Memory B cell (primary cell): ENCODE results near the gene ESRRA.

Experiments
- ATAC-seq: fragments of 150-1000 bp; cut with Tn5 transposase; 2 replicates; pipeline ENCODE4 v1.10.0; 2021; ENCODE audit warnings: low read depth, mild to moderate bottlenecking, moderate library complexity
- DNase-seq, 2 donors: peaks; one replicate each; pipeline ENCODE4 v3.0.0; 2022; ENCODE audit warnings: low spot score in 2 of 2
- H3K27ac Mint-ChIP-seq: one replicate; pipeline ENCODE4 v1.8.0; 2022; ENCODE audit warnings: mild to moderate bottlenecking, moderate library complexity, mixed read lengths
- H3K27me3 Mint-ChIP-seq: one replicate; pipeline ENCODE4 v1.8.0; 2022; ENCODE audit warnings: mixed read lengths
- H3K36me3 Mint-ChIP-seq: one replicate; pipeline ENCODE4 v1.8.0; 2022; ENCODE audit warnings: mild to moderate bottlenecking, mixed read lengths
- H3K4me1 Mint-ChIP-seq: one replicate; pipeline ENCODE4 v1.8.0; 2022; ENCODE audit warnings: mixed read lengths
- H3K4me3 Mint-ChIP-seq: one replicate; pipeline ENCODE4 v1.8.0; 2022; ENCODE audit warnings: mild to moderate bottlenecking, moderate library complexity, mixed read lengths
- H3K9me3 Mint-ChIP-seq: one replicate; pipeline ENCODE4 v1.8.0; 2022; ENCODE audit warnings: mixed read lengths

ESRRA gene

DNA sequence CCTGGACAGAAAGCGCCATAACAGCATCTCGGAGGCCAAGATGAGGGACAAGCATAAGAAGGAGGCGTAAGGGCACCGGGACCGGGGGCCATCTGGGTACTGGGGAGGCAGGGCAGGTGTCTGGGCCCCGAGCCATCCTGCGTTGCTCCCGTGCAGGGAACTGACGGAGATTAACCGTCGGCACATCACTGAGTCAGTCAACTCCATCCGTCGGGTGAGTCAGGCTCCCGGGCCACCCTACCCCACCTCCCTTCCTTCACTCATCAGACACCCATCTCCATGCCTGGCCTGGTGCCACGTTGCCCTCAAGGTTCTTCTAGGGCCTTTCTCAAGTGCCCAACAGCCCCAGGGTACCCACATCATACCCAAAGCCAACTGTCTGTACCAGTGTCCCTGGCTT, 39.0 kb upstream of the ESRRA start:
- ATAC-seq (no peak), DNase-seq (no peak)
- Mint-ChIP-seq H3K9me3 (no peaks in the 10 kb centered on the region), H3K27me3 (no peaks in the 10 kb centered on the region), H3K4me3 (no peak overlapping the region), H3K36me3 (peaks cover 4% of the 10 kb centered on the region), H3K4me1 (peaks cover 13% of the 10 kb centered on the region), H3K27ac (no peak overlapping the region)

DNA sequence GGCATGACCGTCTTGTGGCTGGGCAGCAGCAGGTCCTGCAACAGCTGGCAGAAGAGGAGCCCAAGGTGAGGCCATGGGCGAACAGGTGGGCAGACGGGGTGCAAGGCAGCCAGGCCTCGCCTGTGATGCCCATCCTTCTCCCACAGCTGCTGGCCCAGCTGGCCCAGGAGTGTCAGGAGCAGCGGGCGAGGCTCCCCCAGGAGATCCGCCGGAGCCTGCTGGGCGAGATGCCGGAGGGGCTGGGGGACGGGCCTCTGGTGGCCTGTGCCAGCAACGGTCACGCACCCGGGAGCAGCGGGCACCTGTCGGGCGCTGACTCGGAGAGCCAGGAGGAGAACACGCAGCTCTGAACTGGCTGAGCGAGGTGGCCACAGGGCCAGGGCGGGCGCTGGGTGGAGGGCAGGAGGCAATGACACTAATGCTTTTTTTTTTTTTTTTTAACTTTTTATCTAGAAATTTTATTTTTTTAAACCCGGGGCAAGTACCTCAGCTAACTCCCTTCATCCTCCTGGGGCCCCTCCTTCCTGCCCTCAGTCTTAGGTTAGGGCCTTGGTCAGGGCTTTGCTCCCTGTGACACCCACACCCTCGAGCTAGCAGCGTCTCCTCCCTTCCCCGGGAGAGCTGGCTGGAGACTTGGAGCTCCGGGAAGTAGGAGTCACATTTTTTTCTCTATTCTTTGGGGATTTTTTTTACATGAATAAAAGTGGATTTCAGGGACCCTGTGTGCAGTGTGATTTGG, 37.9 kb upstream of the ESRRA start:
- Mint-ChIP-seq H3K9me3 (no peaks in the 10 kb centered on the region), H3K4me3 (peak overlapping the region; percentile 46), H3K4me1 (peaks cover 13% of the 10 kb centered on the region), H3K27ac (no peak overlapping the region), H3K27me3 (no peaks in the 10 kb centered on the region), H3K36me3 (peaks cover 2% of the 10 kb centered on the region)
- DNase-seq, result no peak
- ATAC-seq, result no peak

DNA sequence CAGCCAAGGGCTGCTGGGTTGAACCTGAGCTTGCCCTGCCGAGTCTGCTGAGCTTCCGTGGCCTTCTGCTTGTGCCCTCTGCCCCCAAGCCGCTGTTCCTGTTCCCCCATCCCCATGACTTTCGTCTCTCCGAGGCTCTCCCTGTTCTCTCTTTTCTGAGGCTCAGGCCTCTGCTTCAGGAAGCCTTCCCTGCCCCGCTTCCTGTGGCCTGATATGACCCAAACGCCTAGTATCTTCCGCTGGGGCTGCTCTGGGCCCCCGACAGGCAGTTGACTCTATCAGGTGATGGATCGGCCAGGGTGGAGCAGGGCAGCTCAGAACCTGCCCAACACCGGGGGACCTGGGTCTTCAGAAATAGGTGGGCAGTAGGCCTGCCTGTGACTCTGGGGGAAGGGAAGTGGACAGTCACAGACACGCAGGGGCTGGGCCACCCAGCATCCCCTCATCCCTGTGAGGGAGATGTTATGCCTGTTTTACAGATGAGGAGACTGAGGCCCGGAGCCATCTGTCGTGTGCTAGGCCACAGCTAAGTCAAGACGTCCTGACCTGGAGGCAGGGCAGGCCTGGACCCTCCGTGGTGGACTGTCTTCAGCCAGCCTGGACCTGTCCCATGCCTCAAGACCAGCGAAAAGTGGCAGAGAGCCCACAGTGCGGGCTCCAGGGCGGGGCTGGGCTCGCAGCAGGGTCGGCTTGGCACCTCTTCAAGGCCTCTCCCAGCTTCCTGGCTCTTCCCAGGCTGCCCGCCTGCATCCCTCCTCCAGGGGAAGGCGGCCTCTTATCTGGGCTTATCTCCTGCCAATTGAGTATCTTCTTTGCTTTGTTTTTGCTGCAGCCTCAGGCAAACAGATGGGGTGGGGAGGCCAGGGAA, 37.1 kb upstream of the ESRRA start:
- peak overlapping the region; percentile 97 for H3K4me3 Mint-ChIP-seq
- H3K27me3 Mint-ChIP-seq, result no peaks in the 10 kb centered on the region
- peak overlapping the region; percentile 95 for H3K27ac Mint-ChIP-seq
- no peaks in the 10 kb centered on the region for H3K9me3 Mint-ChIP-seq
- no peaks in the 10 kb centered on the region for H3K36me3 Mint-ChIP-seq
- H3K4me1 Mint-ChIP-seq, result peaks cover 13% of the 10 kb centered on the region
- DNase-seq, result no peak
- ATAC-seq, result no peak

DNA sequence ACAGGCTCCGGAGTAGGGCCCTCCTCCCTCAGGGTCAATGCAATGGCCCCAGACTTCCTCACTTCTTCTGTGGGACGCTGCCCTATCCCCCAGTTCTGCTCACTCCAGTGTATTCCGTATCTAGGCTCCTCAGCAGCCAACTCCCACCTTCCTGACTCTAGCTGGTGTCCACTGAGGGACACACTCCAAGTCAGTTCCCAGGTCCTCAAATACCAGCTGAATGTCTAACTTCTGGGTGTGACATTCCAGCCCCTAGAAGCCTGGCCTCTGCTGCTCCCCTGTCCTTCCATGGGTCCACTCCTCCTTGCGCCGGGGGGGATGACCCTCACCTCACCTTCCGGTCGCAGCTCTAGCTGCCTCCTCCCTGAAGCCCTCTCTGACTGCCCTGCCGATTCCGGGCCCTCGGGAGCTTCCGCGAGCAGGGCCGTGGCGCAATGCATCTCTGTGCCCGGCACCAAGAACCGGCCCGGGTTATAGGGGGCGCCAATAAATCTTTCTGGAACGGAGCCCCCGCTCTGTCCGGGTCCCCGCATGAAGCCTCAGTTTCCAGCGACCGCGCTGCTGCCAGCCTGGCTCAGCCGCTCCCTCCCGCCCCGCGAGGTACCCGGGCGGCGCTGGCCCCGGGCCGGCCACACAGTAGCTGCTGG, 36.3 kb upstream of the ESRRA start:
- no peak for ATAC-seq

DNA sequence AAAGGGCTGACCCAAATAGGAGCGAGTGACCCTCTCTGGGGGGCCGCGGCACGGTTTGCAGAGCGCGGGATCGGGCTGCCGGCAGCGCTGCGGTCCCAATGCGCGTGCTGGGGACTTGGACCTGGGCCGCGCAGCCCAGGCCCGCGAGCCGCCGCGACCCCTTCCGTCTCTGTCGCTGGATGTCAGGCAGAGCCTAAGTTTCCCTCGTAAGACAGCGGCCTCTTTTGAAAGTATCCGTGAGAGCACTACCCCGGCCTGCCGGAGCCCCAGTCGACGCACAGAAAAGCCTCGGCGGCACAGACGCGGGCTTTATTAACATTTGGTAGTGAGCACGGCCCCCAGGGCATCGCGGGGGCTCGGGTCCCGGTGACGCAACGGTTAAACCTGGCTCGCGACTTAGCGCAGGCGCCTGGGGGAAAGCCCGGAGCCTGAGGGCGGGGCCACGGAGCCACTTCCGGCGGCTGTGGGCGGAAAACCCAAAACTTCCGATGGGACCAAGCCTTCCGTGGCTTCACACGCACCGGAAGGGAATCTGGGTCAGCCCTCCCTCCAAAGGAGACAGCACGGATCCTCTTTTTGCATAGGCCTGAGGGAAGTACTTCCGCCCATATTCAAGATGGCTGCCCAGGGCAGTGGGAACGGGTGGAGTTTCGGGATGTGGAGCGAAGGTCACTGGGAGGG, 35.6 kb upstream of the ESRRA start:
- DNase-seq (peak; percentile 88 to 91), ATAC-seq (peak; percentile 70)
- no peaks in the 10 kb centered on the region for H3K27me3 Mint-ChIP-seq
- H3K9me3 Mint-ChIP-seq, result no peaks in the 10 kb centered on the region
- H3K27ac Mint-ChIP-seq, result peak overlapping the region; percentile 95
- H3K4me3 Mint-ChIP-seq, result peak overlapping the region; percentile 97
- H3K4me1 Mint-ChIP-seq, result peaks cover 13% of the 10 kb centered on the region
- H3K36me3 Mint-ChIP-seq, result no peaks in the 10 kb centered on the region

More for the DNA sequence above, 36.3 kb upstream of the ESRRA start:
- Mint-ChIP-seq H3K4me3 (peak overlapping the region; percentile 97), H3K4me1 (peaks cover 13% of the 10 kb centered on the region), H3K36me3 (no peaks in the 10 kb centered on the region), H3K9me3 (no peaks in the 10 kb centered on the region), H3K27me3 (no peaks in the 10 kb centered on the region), H3K27ac (peak overlapping the region; percentile 95)
- DNase-seq, result no peak

DNA sequence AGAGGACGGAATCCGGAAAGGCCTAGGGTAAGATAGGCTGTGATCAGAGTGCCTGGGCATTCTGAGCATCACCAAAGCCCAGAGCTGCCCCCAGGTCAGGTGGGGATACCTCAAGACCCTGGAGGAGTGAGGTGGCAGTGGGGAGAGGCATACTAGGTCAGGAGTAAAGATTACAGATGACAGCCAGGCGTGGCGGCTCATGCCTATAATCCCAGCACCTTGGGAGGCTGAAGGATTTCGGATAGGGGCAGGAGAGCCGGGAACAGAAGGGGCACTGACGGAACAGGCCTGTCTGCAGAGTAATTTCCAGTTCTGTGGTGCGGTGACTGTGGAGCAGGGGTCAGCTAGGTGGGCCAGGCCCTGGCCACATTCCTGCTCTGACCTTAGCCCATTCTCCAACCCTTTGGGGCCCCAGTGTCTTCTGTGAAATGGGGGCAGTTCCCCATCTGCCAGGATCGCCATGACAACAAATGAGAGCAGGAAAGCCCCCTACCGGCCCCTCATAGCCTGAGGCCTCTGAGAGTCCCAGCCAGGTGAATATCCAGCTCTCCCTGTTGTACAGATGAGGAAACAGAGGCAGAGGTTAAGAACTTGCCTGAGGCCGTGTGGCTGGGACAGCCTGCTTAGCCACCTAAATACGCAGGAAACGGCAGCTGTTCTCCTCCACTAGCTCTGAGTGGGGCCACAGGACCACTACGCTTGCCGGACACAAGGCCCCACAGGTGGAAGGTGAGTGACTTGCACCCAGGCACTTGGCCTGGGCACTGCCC, 30.1 kb upstream of the ESRRA start:
- H3K36me3 Mint-ChIP-seq, result peaks cover 5% of the 10 kb centered on the region
- no peaks in the 10 kb centered on the region for H3K27me3 Mint-ChIP-seq
- no peak overlapping the region for H3K4me3 Mint-ChIP-seq
- DNase-seq, result no peak
- H3K27ac Mint-ChIP-seq, result no peak overlapping the region
- no peaks in the 10 kb centered on the region for H3K9me3 Mint-ChIP-seq
- no peak for ATAC-seq
- peaks cover 4% of the 10 kb centered on the region for H3K4me1 Mint-ChIP-seq

DNA sequence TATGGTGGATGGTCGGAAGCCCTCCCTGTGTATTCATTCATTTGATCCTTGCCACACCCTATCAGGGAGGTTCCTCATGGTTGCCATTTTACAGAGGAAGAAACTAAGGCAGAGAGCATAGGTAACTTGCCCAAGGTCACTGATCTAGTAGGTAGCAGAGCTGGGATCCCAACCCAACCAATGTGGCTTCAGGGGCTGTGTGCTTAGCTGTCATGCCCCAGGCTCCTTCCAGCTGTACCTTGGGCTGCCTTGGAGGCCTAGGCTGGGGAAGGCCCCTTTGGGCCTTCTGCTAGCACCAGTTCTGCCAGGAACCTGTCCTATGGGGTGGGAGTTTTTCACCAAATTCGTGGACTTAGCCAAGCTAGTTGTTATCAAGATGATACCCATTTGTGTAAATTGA, 29.5 kb upstream of the ESRRA start:
- no peak for DNase-seq
- peaks cover 5% of the 10 kb centered on the region for H3K36me3 Mint-ChIP-seq
- H3K4me3 Mint-ChIP-seq, result no peak overlapping the region
- no peak overlapping the region for H3K27ac Mint-ChIP-seq
- no peaks in the 10 kb centered on the region for H3K9me3 Mint-ChIP-seq
- peaks cover under 1% of the 10 kb centered on the region for H3K4me1 Mint-ChIP-seq
- no peak for ATAC-seq
- H3K27me3 Mint-ChIP-seq, result no peaks in the 10 kb centered on the region

DNA sequence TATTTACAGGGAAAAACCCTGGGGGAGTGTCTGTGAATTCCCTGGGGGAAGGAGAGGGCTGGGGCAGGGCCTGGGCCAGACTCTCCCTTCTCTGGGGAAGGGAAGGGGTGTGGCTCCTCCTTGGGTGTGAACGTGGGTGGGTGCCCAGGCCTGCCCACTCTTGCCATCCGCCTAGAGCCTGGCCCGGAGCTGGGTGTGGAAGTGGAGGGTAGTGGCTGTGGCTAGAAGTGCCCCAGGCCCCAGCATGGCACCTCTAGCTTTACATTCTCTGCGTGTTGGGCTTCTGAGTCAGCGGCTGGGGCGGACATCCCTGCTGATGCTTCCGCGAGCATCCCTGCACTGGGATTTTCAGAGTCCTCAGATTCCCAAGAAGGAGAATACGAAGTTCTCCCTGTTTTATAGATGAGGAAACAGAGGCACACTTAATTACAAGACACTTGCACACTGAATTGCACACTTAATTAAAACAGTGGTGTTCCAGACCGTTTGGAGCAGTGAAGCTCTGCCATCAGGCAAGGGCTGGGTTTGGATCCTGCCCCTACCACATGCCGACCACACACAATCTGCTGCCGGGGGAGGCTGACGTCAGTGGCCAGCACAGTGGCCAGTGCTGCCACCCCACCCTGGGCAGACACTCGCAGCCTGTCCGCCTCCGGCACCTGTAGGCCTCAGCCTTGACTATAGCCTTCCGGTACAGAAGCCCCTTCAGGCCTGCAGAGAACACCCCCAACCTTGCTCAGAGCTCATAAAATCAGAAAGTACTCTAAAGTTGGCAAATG, 28.5 kb upstream of the ESRRA start:
- no peak for DNase-seq
- Mint-ChIP-seq H3K27ac (no peak overlapping the region), H3K4me1 (no peaks in the 10 kb centered on the region), H3K9me3 (no peaks in the 10 kb centered on the region), H3K27me3 (no peaks in the 10 kb centered on the region), H3K4me3 (no peak overlapping the region), H3K36me3 (peaks cover 8% of the 10 kb centered on the region)
- no peak for ATAC-seq

DNA sequence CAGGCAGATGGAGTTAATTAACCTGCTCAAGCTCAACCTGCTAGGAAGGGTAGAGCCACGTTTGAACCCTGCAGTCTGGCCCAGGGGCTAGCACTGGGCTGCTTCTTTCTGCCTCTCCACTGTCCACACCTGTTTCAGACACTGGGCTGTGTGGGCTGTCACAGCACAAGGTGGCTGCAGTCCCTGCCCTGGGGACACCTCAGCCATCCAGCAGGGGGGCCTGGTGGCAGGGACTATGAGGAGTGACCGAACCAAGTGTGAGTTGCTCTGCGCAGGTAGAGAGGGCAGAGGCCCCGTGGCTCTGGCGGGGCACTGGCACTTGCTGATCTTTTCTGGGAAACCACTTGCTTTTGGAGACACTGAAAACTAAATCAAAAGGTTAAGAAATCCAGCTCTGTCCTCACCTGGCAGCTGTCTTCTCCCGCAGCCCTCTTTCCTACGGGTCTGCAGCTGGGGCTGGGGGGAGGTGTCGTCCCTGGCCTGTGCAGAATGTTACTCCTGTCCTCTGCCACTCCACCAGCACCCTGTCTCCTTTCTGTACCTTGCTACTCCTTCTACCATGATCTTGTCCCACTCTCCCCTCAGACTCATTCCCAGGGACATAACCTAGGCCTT, 26.6 kb upstream of the ESRRA start:
- no peak overlapping the region for H3K27ac Mint-ChIP-seq
- H3K4me1 Mint-ChIP-seq, result peaks cover 3% of the 10 kb centered on the region
- ATAC-seq (no peak), DNase-seq (no peak)
- H3K4me3 Mint-ChIP-seq, result no peak overlapping the region
- peaks cover 11% of the 10 kb centered on the region for H3K36me3 Mint-ChIP-seq
- H3K27me3 Mint-ChIP-seq, result no peaks in the 10 kb centered on the region
- H3K9me3 Mint-ChIP-seq, result no peaks in the 10 kb centered on the region

DNA sequence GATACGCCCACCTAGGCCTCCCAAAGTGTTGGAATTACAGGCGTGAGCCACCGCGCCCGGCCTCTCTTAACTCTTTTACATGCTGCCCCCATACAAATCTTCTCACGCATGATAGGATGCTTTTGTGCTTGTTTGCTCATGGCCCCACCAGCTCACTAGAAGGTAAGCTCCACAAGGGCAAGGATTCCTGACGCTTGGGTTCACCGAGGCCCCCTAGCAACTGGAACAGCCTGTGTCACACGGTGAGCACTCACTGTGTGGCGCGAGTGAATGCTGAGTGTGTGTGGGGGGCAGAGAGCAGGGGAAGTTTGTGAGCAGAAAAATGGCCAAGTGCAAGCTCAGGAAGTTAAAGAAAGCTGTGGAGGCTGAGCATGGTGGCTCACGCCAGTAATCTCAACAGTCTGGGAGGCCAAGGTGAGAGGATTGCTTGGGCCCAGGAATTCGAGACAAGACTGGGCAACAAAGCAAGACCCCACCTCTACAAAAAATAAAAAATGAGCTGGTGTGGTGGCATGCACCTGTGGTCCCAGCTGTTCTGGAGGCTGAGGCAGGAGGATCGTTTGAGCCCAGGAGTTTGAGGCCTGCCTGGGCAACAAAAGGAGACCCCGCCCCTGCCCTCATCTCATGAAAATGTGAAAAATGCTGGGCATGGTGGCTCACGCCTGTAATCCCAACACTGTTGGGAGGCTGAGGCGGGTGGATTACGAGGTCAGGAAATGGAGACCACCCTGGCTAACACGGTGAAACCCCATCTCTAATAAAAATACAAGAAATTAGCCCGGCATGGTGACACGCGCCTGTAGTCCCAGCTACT, 23.2 kb upstream of the ESRRA start:
- Mint-ChIP-seq H3K27ac (peak overlapping the region; percentile 62), H3K4me1 (peaks cover 13% of the 10 kb centered on the region), H3K4me3 (no peak overlapping the region), H3K36me3 (peaks cover 11% of the 10 kb centered on the region), H3K27me3 (no peaks in the 10 kb centered on the region), H3K9me3 (no peaks in the 10 kb centered on the region)
- ATAC-seq (no peak), DNase-seq (no peak)

DNA sequence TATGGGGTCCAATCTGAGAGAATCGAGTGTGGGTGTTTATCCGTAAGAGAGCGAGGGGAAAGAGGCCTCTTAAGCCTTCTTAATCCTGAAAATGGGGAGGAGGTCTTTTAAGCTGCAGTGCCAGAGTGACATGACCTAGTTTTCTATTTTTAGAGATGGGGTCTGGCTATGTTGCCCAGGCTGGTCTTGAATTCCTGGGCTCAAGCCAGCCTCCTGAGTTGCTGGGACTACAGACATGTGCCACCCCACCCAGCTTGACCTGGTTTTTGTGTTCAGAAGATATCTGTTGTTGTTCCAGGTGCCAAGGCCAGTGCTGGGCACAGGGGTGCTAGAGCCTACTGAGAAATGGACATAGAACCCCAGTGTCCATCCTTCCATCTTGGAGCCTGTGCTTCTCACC, 22.2 kb upstream of the ESRRA start:
- Mint-ChIP-seq H3K27me3 (no peaks in the 10 kb centered on the region), H3K4me3 (peak overlapping the region; percentile 51), H3K36me3 (peaks cover 11% of the 10 kb centered on the region), H3K4me1 (peaks cover 13% of the 10 kb centered on the region), H3K27ac (peak overlapping the region; percentile 99), H3K9me3 (no peaks in the 10 kb centered on the region)
- DNase-seq (no peak), ATAC-seq (no peak)
